ENCODE measurements around the gene SOX18.

GRCh38 chr20:64068386-64069208, 19.2 kb upstream of the SOX18 start:
- TF ChIP-seq CTCF (conservative IDR thresholded peaks at IDR 0.05; ENCODE audit: low read depth, low read length) (no peak), POLR2A (IDR thresholded peaks at IDR 0.05; ENCODE audit: low read depth, low read length) (no peak), FOS (IDR thresholded peaks at IDR 0.05; ENCODE audit: low read depth, low read length) (no peak), CEBPB (IDR thresholded peaks at IDR 0.05; ENCODE audit: low read depth, low read length) (no peak), RAD21 (IDR thresholded peaks at IDR 0.05; ENCODE audit: low read length) (no peak)
